ENCODE results near the gene P2RX2.

Gene P2RX2

DNA sequence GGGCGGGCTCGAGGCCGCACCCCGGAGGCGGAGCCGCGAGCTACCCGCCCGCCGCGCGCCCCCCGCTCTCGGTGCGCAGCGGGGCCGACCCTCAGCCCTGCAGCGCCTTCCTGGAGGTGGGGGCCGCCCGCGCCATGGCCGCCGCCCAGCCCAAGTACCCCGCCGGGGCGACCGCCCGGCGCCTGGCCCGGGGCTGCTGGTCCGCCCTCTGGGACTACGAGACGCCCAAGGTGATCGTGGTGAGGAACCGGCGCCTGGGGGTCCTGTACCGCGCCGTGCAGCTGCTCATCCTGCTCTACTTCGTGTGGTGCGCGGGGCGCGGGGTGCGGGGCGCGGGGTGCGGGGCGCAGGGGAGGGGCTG, at the start of gene P2RX2:
TSS of gene P2RX2 (plus strand) at position 94 of the 361 bp plus-strand sequence. CDS start at position 135, 41 bp downstream.
- DNase-seq = peak in 2 of 3 experiments; percentile 30 to 54

DNA sequence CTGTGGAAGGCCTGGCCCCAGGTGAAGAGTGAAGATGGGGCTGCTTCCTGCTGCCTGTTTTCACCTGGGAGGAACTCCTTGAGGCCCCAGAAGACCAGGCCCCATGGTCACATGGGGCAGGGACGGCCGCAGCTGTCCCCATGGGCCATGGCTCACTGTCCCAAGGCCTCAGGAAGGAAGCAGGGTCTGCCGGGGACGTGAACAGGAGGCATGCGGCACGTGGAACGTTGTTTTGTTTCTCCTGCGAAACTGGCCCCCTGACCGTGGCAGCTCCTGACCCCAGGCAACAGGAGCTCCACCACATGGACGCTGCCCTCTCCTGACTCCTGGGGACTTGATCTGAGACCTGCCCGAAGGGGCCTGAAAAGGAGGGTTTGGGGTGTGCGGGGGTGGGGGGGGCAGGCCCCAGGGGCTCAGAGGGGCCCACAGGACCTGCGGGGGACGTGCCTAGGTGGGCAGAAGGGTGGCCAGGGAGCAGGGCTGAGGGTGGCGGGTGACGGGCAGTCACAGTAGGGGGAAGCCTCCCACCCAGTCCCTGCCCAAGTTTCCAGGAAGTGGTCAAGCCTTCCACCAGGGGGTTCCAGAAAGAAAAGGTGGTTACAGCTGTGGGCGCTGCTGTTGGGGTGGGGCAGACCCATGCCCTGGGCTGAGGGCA, 49.6 kb upstream of the P2RX2 start:
- no peak for DNase-seq

DNA sequence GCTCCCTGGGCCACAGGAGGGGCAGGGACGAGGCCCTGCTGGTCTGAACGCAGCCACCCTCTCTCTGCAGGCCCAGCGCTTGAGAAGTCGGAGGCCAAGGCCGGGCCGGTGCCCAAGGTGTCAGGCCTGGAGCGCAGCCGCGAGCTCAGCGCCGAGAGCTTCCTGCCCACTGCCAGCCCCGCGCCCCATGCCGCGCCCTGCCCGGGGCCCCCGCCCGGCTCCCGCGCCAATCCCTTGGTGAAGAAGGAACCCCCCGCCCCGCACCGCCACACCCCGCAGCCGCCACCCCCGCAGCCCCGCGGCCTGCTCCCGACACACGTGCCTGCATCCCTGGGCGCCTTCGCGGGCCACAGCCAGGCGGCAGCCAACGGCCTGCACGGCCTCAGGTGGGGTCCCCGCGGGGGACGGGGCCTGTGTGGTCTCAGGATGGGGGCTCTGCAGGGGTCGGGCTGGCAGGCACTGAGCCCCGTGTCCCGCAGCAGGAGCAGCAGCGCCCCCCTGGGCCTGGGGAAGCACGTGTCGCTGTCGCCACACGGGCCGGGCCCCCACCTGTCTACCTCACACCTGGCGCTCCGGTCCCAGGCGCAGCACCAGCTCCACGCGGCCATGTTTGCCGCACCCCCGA, 48.6 kb upstream of the P2RX2 start:
- no peak for DNase-seq

DNA sequence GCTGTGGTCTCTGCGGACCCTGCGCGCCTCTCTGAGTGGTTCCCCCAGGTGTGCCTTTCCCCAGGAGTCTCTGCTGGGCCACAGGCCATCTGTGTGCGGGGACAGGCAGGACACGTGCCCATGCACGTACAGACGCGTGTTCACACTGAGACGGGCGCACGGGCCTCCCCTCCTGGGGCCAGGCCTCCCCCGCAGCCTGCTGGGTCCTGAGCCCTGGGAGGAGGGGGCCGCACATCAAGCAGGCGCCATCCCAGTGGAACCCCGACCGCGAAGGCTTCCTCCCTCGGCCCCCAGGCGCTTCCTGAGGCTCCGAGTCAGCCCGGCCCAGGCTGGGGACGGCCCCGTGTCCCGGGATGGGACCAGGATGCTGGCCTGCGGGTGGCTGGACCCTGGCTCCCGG, 47.9 kb upstream of the P2RX2 start:
- DNase-seq = no peak

DNA sequence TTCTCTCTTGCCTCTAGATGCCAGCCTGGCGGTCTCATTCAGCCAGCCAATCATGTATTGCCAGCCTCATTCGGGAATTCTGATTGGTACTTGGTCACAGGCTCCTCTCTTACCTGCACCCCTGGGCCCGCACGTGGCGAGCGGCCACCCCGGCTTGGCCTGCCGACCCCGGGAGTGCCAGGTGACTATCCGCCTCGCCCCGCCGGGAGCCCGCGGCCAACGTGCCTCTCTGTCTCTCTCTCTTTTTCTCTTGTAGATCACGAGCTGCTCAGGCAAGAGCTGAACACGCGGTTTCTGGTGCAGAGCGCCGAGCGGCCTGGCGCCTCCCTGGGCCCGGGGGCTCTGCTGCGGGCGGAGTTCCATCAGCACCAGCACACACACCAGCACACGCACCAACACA, 47.5 kb upstream of the P2RX2 start:
- no peak for DNase-seq

DNA sequence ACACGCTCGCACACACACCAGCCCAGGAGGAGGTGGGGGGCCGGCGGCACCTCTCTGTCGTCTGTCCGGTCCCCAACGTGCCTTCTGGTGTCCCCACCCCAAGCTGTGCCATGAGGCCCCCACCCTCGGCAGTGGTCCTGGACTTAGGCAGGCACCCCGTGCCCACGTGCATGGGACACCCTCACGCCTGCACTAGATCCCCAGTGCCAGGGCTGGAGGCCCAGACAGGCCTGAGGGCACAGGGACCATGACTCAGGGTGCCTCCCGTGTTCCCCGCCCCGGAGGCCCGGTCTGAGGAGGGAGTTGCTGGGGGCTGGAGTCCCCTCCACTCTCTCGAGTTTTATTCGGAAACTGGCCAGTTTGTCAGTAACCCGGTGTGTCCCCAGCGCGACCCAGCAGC, 47.0 kb upstream of the P2RX2 start:
- DNase-seq = no peak

DNA sequence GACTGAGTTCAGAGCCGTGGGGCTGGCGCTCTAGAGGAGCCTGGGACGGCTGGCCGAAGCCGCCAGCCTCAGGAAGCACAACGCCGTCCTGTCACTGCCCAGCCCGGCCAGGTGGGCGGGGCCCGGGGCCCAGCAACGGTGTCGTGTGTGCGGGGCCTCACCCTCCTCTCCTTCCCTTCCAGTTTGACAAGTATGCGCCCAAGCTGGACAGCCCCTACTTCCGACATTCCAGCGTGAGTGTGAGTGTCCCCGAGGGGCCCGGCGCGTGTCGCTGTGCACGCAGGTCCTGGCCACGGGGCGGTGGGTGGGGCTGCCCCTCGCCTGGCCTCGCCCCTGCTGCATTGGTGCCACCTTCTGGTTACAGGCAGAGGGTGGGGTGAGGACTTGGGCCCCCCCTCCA, 46.5 kb upstream of the P2RX2 start:
- DNase-seq = no peak

DNA sequence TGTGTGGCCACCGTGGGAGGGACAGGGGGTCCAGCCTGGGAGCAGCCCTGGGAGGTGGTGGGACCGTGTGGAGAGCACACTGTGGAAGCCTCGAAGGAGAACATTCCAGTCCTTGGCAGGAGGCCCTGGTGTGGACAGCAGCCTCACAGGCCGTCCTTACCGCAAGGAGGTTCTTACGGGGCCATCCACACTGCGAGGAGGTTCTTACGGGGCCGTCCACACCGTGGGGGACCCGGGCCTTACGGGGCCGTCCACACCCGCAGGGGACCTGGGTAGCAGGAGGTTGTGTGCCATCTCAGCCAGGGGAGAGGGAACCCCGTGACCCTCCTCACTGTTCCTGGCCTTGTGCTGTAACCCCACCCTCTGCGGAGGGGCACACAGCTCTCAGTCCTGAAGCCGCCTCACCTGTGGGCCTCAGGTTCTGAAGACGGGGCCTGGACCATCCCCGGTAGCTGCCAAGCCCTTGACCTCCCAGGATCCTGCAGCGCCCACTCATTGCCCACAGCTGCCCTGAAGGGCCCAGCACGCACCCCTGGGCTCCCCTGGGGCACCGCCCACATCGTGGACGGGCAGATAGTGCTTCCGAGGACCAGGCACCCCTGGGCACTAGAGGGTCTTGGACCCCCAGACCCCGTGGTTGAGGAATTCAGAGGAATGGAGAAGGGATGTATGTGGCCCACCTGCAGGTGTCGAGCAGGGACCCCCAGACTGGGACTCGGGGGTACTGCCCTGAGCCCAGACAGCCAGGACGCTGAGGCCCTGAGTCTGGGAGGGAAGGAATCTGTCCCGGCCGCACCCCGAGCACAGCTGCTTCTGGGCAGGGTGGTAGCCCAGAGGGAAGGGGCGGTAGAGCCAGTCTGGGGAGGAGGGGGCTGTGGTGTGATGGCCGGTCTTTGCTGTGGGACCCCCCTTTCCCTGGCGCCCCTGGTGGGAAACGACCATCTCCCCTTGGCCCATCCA, 45.5 kb upstream of the P2RX2 start:
- DNase-seq = no peak

DNA sequence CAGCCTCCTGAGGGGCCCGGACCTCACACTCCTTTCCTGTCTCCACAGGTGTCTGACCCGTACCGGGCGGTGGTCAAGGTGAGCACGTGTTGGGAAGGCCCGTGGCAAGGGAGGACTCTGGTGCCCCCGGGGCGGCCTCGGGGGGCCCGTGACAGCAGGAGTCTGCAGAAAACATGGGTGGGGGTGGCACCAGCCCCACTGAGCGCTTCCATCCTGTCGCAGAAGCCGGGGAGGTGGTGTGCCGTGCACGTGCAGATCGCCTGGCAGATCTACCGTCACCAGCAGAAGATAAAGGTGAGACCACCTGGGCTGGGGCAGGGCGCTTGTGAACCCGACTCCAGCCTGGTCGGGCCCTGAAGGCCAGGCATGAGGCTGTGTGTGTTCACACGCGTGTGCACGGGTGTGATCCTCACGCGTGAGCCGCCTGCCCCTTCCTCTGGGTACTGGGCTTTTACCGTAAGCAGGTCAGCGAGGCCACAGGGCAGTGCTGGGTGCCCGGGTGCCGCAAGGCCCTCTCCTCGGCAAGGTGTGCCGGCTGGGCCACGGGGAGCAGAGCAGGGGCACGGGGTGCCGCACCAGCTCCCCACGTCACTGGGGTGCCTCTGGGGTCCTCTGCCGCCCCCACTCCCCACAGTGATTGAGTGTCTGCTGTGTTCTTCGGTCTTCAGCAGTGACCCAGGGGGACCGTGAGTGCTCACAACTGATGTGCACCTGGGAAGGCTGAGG, 44.1 kb upstream of the P2RX2 start:
- no peak for DNase-seq

DNA sequence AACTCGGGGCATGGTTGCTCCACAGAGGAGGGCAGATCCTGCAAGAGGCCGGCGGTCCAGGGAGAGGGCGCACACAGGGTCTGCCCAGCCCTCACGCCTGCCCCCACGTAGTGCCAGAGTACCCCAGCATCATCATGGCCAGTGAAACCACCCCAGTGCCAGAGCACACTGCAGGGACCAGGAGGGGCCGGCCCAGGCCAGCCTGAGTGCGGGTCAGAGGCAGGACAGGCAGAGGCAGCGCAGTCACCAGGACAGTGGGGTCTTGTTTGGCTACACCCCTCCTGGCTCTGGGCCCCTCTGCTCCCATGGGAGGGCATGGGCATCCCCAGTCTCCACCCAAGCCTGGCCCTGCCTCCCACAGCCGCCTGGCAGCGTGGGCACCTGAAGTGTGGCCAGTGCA, 42.9 kb upstream of the P2RX2 start:
- DNase-seq = no peak

DNA sequence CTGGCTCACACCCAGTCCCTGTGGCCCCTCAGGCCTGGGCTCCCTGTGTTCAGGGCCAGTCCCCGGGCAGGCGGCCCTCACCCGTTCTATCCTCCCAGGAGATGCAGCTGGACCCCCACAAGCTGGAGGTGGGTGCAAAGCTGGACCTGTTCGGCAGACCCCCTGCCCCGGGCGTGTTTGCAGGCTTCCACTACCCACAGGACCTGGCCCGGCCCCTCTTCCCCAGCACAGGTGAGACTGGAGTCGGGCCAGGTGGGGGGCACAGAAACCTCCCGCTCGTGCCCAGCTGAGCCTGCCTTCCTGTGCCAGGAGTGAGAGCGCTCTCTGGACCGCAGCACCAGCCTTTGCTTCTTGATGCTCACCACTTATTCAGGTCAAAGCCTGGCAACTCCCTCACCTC, 41.9 kb upstream of the P2RX2 start:
- no peak for DNase-seq

DNA sequence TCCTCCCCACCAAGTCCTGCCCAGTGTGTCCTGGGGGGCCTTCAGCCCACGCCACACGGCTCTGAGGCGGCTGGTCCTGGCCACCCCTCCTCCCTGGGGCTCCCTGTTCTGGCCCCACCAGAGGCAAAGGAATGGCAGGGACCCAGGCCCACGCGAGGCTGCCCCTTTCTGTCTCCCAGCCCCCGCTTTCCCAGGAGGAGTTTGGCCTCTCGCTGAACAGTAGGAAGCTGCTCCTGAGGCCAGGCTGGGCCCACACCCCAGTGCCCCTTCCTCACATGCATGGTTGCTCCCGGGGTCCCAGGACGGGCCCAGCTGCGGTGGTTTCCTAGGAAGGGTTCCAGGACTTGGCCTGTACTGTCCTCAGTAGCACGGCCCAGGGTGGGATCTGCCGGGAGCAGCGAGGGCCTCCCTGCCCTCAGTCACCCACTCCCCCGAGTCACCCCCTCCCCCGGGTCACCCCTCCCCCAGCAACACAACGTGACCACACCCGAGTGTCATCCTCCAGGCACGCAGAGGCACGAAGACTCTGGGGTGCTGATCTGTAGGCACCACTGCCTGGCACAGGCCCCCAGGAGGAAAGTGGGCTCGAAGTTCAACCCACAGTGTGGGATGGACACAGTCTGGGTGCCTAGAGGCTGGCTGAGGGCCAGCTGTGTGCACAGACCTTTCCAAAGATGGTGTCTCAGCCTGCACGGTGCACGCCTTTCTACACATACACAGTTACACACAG, 41.2 kb upstream of the P2RX2 start:
- no peak for DNase-seq

DNA sequence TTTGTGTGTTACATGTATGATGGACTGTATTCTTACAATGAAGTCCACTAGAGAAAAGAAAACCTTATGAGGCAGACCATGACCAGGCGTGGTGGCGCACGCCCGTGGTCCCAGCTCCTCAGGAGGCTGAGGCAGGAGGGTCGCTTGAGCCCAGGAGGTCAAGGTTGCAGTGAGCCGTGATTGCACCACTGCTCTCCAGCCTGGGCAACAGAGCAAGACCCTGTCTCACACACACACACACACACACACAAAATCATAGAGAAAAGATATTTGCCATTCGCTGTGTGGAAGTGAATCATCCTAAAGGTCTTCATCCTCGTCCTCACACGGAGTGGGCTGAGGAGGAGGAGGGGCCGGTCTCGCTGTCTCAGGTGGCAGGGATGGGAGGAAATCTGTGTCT, 40.5 kb upstream of the P2RX2 start:
- DNase-seq = no peak

DNA sequence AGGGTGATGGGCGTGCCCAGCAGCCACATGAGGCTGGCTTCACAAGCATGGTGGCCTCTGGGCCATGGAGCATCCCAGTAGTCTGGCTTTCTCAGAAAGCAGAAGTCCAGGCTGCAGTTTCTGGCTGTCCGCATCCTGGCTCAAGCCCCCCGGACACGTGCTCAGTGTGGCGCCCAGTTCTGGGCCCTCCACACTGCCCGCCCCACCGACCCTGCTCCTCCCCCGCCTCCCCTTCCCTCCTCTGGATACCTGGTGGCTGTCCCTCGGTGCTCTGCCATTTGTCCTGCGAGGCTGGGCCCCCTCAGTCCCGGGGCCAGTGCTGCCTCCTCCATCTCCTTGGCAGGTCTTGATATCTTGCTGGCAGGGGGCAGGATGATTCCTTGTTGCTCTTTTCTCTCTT, 39.8 kb upstream of the P2RX2 start:
- DNase-seq = no peak

DNA sequence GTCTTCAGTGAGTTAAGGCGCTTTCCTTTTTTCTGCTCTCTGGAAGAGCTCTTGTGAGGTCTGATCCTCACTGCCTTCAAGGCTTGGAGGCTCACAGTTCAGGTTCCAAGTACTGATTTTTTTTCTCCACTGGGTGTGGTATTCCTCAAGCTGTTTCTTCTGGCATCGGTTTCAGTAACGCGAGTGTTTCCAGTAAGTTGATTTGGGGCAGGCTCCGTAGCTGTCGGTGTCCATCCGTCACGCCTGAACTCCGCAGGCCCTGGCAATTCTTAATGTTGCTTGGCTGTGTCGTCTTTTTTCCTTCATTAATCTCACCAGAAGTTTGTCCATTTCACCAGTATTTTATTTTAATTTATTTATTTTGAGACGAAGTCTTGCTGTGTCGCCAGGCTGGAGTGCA, 38.8 kb upstream of the P2RX2 start:
- DNase-seq = no peak

DNA sequence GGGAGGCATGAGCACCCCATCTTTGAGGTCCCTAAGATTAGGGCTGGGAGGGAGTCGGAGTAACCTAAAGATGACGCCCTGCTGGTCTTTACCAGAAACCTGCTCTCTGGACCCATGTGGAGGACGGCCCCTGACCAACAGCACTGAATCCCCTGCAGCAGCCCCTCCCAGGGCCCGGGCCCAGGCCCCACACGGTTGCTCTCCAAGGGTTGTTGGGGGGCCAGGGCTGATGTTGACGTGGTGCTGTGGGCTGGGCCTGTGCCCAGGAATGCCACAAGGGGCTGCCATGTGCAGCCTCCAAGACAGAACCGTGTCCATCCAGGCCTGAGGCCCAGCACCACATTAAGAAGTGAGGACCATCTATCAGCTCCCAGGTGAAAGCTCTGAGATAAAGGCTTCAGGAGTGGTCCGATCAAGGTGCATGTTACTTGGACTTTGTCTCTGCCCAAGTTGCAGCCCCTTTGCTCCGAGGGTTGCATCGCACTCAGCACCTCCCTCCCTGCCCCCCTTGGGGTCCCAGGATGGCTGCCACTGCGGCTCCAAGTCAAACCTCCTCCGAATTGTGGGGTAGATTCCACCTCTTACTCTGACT, 37.8 kb upstream of the P2RX2 start:
- no peak for DNase-seq

DNA sequence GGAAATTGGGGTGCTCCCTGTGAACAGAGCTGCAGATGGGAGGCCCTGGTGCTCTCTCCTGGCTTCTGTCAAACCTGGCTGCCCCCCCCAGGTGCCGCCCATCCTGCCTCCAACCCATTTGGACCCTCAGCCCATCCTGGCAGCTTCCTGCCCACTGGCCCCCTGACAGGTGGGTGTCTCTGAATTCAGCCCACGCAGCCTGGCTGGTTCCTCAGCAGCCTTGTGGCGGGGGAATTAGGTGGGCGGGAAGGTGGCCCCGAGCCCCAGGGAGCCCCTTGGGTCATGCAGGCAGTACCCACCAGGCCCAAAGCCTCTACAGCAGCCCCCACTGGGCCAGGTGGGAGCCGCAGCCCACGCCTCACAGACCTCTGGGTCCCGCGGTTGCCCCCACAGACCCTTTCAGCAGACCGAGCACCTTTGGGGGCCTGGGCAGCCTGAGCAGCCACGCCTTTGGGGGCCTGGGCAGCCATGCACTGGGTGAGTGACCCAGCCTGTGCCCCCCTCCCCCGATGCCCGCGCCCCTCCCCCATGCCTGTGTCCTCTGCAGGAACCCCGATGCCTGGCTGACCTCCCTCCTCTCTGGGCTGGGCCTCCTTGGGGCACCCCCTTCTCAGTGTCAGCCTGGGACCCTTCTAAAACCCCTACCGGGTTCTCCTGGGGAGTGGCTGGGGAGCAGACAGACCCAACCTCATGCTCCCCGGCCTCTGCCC, 37.1 kb upstream of the P2RX2 start:
- DNase-seq = no peak

DNA sequence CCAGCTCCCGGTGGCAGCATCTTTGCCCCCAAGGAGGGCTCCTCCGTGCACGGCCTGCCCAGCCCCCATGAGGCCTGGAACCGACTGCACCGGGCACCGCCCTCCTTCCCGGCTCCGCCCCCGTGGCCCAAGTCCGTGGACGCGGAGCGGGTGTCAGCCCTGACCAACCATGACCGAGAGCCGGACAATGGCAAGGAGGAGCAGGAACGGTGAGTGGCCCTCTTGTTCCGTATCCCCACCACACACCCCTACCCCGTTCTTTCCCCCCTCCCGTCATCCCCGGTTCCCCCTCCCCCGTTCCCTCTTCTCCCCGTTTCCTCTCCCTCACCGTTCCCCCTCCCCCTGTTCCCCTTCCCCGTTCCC, 36.5 kb upstream of the P2RX2 start:
- DNase-seq = no peak

DNA sequence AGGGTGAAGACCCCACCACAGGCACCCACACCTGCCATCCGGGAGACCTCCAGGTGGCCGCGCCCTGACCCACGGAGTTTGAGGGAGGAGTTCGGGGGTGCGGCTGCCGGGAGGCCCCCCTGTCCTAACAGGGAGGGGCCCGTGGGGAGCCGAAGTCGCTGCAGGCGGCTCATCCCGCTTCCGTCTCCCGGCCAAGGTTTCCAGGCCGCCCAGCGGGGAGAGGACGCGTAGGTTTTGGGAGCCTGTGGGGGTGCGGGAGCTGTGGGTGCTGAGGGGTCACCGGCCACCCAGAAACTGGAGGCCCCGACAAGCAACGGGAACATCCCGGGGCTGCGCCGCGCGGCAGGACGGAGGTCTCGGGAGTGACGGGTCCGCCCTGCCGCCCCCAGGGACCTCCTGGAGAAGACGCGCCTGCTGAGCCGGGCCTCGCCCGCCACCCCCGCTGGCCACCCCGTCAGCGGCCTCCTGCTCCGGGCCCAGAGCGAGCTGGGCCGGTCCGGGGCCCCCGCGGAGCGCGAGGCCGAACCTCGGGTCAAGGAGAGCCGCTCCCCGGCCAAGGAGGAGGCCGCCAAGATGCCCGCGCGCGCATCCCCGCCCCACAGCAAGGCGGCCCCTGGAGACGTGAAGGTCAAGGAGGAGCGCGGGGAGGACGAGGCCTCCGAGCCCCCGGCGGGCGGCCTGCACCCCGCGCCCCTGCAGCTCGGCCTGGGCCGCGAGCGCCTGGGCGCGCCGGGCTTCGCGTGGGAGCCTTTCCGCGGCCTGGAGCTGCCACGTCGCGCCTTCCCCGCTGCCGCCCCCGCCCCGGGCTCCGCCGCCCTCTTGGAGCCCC, 35.8 kb upstream of the P2RX2 start:
- no peak for DNase-seq

DNA sequence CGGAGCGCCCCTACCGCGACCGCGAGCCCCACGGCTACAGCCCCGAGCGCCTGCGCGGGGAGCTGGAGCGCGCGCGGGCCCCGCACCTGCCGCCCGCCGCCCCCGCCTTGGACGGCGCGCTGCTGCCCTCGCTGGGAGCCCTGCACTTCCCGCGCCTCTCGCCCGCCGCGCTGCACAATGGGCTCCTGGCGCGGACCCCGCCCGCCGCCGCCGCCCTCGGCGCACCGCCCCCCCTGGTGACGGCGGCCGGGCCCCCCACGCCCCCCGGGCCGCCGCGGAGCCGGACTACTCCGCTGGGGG, 35.2 kb upstream of the P2RX2 start:
- DNase-seq = no peak

DNA sequence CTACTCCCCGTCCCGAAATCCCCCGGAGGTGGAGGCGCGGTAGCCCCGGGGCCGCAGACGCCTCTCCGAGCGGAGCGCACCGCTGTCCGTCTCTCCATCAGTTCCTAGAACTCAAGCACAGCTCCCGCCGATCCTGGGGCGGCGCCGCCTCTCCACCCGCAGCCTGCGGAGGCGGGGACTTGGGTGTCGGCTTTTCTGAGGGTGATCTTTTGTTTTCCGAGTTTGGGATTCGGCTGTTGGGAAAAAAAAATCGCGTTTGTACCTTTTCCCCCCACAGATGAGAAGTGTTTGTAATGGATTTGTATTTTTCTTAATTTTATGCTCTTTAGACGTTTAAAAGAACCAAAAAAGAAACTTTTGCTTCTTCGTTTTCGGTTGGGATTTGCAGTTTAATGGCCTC, 34.8 kb upstream of the P2RX2 start:
- no peak for DNase-seq

Data from NCI-H1417 (cell line).